ENCODE data around the gene SPAG6.

SPAG6 gene

DNA sequence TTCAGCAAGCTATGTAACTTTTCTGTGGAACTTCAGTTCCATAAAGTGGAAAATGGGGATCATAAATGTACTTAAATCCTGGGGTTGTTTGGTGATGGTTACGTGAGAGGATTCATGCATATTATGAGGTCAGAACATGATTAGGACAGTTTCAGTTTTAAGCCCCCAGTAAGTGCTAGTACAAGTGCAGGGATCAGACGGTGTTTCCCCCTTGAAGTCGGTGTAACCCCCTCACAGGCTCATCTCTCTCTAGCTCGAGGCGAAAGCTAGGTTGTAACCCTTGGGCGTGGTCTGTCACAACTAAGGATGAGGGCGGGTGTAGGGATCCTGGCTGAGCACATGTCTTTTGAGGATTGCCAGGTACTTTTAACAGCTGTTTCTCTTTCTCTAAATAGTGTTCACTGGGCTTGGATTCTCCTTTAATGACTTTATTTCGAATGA is 84.7 kb downstream of the SPAG6 start:
- DNase-seq (ENCODE audit: low read depth in 3 of 3, low spot score in 1 of 3), result no peak

GRCh38 chr10:22433875-22434274 is 88.6 kb downstream of the SPAG6 start:
- no peak for DNase-seq (ENCODE audit: low read depth in 3 of 3, low spot score in 1 of 3)

GRCh38 chr10:22434521-22434920 is 89.2 kb downstream of the SPAG6 start:
- no peak for DNase-seq (ENCODE audit: low read depth in 3 of 3, low spot score in 1 of 3)

- peak in 1 of 3 donors; percentile 2 for DNase-seq (ENCODE audit: low read depth in 3 of 3, low spot score in 1 of 3)
Observed at GRCh38 chr10:22435650-22436049, 90.4 kb downstream of the SPAG6 start.

DNA sequence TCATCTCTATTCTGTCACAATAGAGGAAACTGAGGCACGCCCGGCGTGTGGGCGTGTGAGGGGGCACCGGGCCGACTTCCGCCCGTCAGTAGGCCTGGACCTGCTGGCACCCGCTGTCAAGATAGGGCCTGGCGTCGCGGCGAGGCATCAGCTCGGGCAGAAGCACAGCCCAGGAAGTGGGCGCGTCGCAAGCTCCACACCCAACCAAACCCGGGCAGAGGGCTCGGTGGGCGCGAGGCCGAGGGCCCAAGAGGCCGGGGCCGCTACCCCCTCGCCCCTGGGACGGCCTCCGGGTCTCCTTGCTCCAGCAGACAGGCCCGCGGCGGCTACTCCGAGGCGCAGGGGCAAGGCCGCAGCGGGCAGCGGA is 91.2 kb downstream of the SPAG6 start:
- DNase-seq (ENCODE audit: low read depth in 3 of 3, low spot score in 1 of 3), result peak in 1 of 3 donors; percentile 19

GRCh38 chr10:22436893-22437619 is 91.8 kb downstream of the SPAG6 start:
- peak; percentile 79 to 86 (median 80) for DNase-seq (ENCODE audit: low read depth in 3 of 3, low spot score in 1 of 3)

- peak in 1 of 3 donors; percentile 9 for DNase-seq (ENCODE audit: low read depth in 3 of 3, low spot score in 1 of 3)
Observed at GRCh38 chr10:22437620-22438588, 92.6 kb downstream of the SPAG6 start.

DNA sequence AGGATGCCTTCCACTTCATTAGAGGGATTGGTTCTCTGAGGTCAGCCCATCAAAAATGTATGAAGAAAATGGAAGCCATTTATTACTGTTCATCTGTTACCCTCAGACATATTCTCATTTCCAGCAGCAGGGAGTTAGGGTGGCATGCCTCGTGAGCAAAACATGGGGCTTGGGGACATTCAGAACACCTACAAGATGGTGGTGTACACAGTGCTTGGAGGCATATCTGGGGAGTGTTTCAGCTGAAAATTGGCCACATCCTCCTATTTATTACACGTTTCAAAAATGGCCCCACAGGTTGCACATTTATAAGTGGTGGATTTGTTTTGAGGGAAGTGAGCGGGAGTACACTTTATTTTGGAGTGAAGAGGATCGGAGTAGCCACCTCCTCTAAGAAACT is 93.4 kb downstream of the SPAG6 start:
- no peak for DNase-seq (ENCODE audit: low read depth in 3 of 3, low spot score in 1 of 3)

DNA sequence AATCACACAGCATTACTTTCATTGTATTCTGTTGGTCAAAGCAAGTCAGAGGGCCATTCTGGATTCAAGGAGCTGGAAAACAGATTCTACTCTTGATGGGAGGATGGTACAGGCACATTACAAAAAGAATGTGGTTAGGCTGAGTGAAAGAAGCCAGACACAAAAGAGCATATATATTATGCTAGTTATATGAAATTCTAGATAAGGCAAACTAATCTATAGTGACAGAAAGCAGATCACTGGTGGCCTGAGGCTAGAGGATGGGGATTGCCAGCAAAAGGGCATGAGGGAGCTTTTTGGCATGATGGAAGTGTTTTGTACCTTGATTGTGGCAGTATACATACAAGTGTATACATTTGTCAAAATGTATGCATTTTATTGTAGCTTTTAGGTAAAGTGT is 96.8 kb downstream of the SPAG6 start:
- no peak for DNase-seq (ENCODE audit: low read depth in 3 of 3, low spot score in 1 of 3)

- no peak for DNase-seq (ENCODE audit: low read depth in 3 of 3, low spot score in 1 of 3)
Observed at GRCh38 chr10:22442468-22442867, 97.2 kb downstream of the SPAG6 start.

- DNase-seq (ENCODE audit: low read depth in 3 of 3, low spot score in 1 of 3), result no peak
Observed at GRCh38 chr10:22443175-22443901, 98.0 kb downstream of the SPAG6 start.

DNA sequence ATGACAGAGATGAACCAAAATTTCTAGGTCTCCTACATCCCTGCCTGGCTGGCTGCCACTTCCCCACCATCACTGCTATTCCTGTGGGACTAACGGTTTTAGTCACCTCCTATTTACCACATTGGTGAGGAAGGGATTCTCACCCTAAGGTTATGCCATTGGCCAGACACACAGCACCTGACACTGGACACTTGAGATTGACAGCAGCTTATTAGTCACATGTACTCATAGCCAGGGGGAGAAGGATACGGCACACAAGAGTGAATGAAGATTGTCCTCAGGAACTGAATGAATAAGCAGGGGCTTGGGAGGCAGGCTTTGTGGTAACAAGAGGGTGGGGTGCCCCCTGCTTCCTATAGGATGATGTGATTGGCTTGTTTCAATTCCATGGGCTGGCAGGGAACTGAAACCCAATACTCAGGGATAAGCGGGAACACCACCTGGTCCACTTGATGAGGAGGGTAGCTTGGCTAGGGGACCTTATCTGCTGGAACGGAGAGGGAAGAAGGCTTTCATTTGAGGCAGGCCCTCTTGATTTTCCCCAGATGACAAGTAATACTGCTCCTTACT is 99.0 kb downstream of the SPAG6 start:
- DNase-seq (ENCODE audit: low read depth in 3 of 3, low spot score in 1 of 3), result no peak

GRCh38 chr10:22445495-22445894 is 100.2 kb downstream of the SPAG6 start:
- no peak for DNase-seq (ENCODE audit: low read depth in 3 of 3, low spot score in 1 of 3)

- DNase-seq (ENCODE audit: low read depth in 3 of 3, low spot score in 1 of 3), result no peak
Observed at GRCh38 chr10:22447068-22447467, 101.8 kb downstream of the SPAG6 start.

- no peak for DNase-seq (ENCODE audit: low read depth in 3 of 3, low spot score in 1 of 3)
Observed at GRCh38 chr10:22451346-22451745, 106.0 kb downstream of the SPAG6 start.

- no peak for DNase-seq (ENCODE audit: low read depth in 3 of 3, low spot score in 1 of 3)
Observed at GRCh38 chr10:22453320-22453719, 108.0 kb downstream of the SPAG6 start.

GRCh38 chr10:22453948-22454591 is 108.8 kb downstream of the SPAG6 start:
- DNase-seq (ENCODE audit: low read depth in 3 of 3, low spot score in 1 of 3), result no peak

GRCh38 chr10:22454634-22455033 is 109.3 kb downstream of the SPAG6 start:
- no peak for DNase-seq (ENCODE audit: low read depth in 3 of 3, low spot score in 1 of 3)

DNA sequence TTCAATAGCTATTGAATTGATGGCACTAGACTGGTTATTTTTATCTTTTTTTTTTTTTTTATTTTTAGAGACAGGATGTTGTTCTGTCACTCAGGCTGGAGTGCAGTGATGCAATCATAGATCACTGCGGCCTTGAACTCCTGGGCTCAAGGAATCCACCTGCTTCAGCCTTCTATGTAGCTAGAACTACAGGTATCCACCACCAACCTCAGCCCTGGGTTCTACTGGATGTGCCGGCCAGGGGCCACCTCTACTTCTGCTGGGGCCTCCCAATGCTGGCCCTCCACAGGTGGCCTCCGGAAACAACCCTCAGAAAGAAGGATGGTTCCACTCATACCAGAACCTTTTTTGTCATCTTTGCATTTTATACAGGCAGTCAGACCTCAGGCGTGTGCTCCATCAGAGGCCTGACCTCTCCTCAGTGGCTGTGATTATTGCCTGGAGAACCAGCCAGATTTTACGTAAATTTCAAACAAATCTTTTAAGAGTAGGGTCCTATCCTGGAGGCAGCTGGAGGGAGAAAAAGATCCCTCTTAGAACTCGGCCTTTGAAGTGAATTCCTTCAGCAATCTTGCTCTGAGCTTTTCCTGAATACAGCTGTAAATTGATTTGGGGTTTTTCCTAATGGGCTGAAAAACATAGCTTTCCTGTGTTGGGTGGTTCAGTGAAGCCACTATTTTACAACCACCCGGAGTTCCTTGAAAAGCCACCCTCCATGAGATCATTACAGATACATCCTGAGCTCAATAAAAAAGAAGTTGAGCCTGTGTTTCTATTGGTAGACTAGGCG is 110.0 kb downstream of the SPAG6 start:
- no peak for DNase-seq (ENCODE audit: low read depth in 3 of 3, low spot score in 1 of 3)

DNA sequence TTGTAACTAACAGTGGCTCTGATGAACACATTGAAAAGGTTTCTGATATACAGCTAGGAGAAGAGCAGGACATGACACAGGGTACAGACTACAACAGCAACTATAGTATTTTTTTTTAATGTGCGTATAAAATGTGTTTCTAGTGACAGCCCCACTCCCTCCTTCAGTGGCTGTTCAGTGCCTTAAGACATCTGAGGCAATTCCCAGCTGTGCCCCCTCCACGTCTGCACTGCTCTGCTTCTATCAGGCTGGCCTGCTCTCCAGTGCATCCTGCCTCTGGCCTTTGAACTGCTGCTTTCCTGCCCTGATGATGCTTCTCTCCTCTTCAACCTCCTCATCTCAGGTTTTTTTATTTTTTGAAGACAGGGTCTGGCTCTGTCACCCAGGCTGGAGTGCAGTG is 111.2 kb downstream of the SPAG6 start:
- DNase-seq (ENCODE audit: low read depth in 3 of 3, low spot score in 1 of 3), result no peak
